ENCODE results near the gene GPATCH1.

DNA sequence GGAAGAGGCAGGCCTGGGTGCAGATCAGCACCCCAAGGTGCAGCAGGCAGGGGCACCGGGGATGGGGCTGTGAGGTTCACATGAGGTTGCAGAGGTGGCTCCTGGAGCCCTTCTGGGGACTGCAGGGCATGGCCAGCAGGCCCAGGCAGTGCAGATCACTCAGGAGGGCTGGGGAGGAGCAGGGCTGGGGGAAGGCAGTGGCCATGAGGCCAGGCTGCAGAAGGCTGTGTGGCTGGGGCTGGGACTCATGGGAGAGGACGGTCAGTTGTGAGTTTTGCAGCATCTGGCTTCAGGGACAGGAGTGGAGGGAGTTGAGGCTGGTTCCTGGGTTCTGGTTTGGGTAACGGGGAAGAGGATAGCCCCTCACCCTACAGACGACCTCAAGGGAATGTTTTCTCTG lies 58.2 kb downstream of the GPATCH1 start:
- TF ChIP-seq, protein P1, sequence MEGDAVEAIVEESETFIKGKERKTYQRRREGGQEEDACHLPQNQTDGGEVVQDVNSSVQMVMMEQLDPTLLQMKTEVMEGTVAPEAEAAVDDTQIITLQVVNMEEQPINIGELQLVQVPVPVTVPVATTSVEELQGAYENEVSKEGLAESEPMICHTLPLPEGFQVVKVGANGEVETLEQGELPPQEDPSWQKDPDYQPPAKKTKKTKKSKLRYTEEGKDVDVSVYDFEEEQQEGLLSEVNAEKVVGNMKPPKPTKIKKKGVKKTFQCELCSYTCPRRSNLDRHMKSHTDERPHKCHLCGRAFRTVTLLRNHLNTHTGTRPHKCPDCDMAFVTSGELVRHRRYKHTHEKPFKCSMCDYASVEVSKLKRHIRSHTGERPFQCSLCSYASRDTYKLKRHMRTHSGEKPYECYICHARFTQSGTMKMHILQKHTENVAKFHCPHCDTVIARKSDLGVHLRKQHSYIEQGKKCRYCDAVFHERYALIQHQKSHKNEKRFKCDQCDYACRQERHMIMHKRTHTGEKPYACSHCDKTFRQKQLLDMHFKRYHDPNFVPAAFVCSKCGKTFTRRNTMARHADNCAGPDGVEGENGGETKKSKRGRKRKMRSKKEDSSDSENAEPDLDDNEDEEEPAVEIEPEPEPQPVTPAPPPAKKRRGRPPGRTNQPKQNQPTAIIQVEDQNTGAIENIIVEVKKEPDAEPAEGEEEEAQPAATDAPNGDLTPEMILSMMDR (IDR thresholded peaks at IDR 0.05; ENCODE audit: low read length): no peak
- TF ChIP-seq EZH2phosphoT487 (IDR thresholded peaks at IDR 0.05; ENCODE audit: low read length) (no peak), EZH2 (optimal IDR thresholded peaks at IDR 0.05; ENCODE audit: low read depth, low read length) (no peak)
